GM19372 (cell line): ENCODE results near the gene TRAF2.
"Not testable (repeated sequence)": the region's sequence is repeated elsewhere in the genome, so short reads cannot be mapped to it uniquely, and the experiment has no call there.

Experiments used
- ATAC-seq: cut with Tn5 transposase; IDR thresholded peaks from one replicate; pipeline ENCODE4 v1.9.1; 2021; ENCODE audit warnings: mild to moderate bottlenecking, low read depth, moderate library complexity; ENCODE audit not compliant: unreplicated experiment

The TRAF2 gene, protein sequence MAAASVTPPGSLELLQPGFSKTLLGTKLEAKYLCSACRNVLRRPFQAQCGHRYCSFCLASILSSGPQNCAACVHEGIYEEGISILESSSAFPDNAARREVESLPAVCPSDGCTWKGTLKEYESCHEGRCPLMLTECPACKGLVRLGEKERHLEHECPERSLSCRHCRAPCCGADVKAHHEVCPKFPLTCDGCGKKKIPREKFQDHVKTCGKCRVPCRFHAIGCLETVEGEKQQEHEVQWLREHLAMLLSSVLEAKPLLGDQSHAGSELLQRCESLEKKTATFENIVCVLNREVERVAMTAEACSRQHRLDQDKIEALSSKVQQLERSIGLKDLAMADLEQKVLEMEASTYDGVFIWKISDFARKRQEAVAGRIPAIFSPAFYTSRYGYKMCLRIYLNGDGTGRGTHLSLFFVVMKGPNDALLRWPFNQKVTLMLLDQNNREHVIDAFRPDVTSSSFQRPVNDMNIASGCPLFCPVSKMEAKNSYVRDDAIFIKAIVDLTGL

GRCh38 chr9:136885950-136886578, at the start of gene TRAF2:
Gene TRAF2 (plus strand): TSS chr9:136886516. CDS start chr9:136898741, 12,225 bp downstream.
- ATAC-seq: peak; percentile 93

- no peak for ATAC-seq
These were observed 49.0 kb upstream of the TRAF2 start for GRCh38 chr9:136837146-136837855.

GRCh38 chr9:136837856-136838277, 48.4 kb upstream of the TRAF2 start:
- not testable (repeated sequence) for ATAC-seq

DNA sequence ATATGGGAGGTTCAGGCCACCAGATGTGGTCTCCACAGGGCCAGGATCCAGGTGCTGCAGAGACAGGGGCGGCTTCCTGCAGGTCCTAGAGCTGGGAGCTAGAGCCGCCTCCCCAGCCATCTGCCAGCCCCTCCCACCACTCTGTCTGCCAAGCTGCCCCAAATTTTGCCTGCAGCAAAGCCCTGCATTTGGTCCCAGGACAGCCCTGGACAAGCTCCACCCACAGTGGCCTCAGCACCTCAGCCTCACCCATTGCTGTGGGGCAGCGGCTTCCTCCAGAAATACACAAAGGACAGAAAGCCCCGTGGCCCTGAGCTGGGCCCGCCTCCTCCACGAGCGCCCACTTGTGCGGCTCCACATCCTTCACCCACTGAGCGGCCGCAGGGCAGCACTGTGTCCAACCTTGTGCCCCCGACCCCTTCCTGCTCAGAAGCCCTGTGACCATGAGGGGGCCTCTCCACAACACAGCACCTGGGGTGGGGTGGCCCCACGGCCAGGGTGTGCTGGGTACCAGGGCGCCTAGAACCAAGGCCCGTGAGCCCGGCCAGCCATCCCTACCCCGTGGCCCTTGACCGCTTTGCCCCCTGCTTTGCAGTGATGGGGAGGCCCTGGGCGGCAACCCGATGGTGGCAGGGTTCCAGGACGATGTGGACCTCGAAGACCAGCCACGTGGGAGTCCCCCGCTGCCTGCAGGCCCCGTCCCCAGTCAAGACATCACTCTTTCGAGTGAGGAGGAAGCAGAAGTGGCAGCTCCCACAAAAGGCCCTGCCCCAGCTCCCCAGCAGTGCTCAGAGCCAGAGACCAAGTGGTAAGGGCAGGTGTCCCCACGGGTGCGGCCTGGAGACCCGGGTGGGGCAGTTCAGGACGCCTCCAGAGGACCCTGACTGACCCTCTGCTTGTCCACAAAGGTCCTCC, 47.7 kb upstream of the TRAF2 start:
- no peak for ATAC-seq

GRCh38 chr9:136839229-136840139, 46.8 kb upstream of the TRAF2 start:
- no peak for ATAC-seq

- no peak for ATAC-seq
These were observed 46.0 kb upstream of the TRAF2 start for GRCh38 chr9:136840140-136840876.

GRCh38 chr9:136840877-136841645, 45.3 kb upstream of the TRAF2 start:
- no peak for ATAC-seq

GRCh38 chr9:136841646-136842379, 44.5 kb upstream of the TRAF2 start:
- ATAC-seq: not testable (repeated sequence)

DNA sequence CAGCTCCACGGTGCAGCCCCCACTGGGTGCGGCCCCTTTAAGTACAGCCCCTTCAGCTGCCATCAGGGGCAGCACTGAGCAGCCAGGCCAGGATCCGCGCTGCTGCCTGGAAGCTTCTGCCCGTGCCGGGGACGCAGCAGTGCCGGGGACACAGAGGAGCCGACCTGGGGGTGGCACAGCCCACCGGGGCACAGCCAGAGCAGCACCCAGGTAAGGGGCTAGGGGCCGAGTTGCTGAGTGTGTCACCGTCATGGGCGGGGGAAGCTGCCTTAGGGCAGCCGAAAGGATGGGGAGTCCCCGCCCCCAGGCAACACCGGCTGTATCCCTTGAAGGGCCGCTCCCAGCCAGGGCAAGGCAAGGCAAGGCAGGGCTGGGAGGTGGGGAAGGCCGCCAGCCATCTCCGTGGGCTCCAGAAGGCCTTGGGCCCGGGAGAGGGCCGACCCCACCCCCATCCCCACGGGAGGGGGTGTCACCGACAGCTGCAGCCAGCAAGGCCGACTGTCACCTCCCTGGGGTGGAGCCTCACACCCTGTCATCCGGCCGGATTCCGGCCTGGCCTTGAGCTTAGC, 43.9 kb upstream of the TRAF2 start, which contains the start of gene AJM1:
Gene AJM1 (plus strand): TSS at position 99 of the 569 bp plus-strand sequence. CDS start 1,937 bp downstream, outside the sequence.
- ATAC-seq: peak; percentile 57

DNA sequence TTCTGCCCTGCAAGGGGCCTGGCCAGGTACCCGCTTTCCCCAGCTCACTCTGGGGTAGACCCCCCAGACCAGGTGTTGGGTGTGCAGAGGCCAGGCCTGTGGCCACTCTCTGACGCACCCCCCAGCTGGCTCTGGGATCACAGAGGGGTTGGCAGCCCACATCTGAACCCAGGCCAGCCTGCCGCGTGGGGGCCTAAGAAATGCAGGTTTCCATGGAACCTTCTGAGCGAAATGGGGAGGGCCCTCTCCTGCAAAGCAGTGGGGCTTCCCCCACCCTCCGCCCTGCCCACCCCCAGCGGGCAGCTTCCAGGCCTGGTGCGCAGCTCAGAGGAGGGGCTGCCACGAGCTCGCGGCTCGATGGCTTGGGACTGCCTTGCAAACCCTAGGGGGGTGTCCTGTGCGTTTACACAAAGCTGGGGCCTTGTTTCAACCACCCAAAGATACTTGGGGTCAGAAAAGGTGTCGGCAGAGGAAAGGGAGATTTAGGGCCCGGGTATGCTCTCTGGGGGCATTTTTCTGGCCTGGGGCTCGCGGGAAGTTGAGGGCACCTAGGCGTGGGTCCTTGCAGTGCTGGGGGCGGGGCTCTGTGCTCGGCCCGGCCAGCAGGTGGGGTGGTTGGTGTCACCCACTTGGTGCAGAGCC, 43.0 kb upstream of the TRAF2 start:
- ATAC-seq: not testable (repeated sequence)

DNA sequence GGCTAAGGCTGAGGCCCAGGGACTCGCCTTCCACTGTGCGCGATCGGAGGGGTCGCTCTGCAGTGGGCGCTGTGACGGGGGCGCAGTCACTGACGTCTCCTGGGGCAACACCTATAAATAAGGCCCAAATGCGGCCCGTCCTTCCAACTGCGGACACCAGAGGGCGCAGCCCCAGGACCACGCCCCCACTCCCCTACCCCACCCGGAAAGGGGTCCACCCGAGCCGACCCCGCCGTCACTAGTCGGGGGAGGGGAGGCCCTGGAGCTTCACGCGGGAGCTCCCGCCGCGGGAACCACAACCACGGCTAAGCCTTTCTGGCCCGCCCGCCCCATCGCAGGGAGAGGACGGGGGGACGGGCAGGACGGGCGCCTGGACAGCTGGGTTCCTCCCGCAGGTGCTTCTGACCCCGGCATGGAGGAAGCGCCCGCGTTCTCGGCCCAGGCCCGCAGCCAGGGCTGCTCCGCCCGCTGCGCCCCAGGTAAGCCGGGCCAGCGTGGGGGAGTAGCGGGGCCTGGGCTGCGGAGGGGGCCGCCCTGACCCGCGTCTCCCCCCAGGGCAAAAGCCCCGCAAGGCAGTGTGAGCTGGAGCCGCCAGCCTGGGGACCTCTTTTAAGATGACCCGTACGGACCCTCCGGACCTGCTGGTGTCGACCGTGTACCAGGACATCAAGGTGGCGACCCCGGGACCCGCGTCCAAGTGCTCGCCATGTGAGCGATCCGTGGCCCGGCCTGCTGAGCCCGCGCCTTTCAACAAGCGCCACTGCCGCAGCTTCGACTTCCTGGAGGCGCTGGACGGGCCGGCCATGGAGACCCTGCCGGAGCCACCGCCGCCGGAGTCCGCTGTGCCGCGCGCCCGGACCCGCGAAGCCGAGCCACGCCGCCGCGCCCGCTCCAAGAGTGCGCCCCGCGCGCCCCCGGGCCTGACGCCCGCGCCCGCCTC, 42.2 kb upstream of the TRAF2 start:
- ATAC-seq: not testable (repeated sequence)

- no peak for ATAC-seq
These were observed 41.4 kb upstream of the TRAF2 start for GRCh38 chr9:136844761-136845464.

DNA sequence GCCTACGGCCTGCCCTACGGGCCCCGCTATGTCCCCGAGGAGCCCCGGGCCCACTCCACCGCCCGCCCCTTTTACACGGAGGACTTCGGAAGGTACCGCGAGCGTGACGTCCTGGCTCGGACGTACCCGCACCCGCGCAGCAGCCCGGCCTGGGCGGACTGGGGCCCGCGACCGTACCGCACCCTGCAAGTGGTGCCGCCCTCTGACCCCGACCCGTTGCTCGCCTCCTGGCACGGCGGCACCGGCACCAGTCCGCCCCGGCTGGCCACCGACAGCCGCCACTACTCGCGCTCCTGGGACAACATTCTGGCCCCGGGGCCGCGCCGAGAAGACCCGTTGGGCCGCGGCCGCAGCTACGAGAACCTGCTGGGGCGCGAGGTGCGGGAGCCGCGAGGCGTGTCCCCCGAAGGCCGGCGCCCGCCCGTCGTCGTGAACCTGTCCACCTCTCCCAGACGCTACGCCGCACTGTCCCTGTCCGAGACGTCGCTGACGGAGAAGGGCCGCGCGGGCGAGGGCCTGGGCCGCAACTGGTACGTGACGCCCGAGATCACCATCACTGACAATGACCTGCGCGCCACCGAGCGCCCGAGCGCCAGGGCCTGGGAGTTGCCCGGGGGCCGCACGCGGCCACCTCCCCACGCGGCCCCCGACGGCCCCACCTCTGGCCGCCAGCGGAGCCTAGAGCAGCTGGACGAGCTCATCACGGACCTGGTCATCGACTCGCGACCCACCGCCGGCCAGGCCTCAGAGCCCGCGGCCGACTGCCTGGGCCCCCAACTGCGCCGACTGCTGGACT, 40.7 kb upstream of the TRAF2 start:
- no peak for ATAC-seq
